Measurements from ENCODE around the gene BST2.

Gene BST2

GRCh38 chr19:17419621-17420474 is 14.4 kb upstream of the BST2 start, which contains the start of gene MVB12A:
Gene MVB12A, plus strand, starts transcription at chr19:17420047. Its CDS starts 89 bp downstream, at chr19:17420136.
- in situ Hi-C loops (cut with MboI; ENCODE audit: low sequenced_read_pairs): no loop called here

GRCh38 chr19:17419154-17419620 is 13.8 kb upstream of the BST2 start:
- in situ Hi-C loops (cut with MboI; ENCODE audit: low sequenced_read_pairs): no loop called here

DNA sequence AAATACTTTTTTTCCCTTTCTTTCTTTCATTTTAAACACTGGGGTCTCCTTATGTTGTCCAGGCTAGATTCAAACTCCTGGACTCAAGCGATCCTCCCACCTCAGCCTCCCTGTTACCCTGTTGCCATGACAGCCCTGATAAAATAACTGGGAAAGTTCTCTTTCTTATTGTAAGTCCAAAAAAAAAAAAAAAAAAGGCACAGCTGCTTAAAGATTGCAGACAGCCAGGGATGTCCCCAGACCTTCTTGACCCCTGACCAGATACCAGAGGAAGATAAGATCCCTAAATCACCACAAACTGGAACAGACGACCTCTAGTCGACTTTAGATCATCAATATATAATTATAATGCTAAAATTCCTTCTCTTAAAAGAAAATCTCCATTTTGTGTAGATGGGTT is 13.3 kb upstream of the BST2 start:
- in situ Hi-C loops (cut with MboI; ENCODE audit: low sequenced_read_pairs): no loop called here

DNA sequence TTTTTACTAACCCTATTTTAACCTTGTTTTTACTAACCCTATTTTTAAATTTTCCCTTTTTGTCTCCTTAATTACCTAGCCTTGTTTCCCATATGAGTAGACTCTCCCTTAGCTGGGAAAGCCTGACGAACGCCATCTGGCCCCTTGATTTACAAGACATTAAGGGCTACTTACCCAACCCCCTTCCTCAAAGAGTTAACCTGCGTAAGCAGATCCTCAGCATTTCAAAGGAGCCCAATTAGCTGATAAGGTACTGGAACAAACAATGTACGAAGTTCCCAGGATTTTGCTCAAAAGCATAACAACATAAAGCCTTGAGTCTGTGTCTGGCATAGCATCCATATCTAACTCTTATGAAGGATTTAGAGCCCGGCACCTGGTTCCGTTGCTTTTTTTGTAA is 9.7 kb upstream of the BST2 start:
- in situ Hi-C loops (cut with MboI; ENCODE audit: low sequenced_read_pairs): no loop called here

- in situ Hi-C loops (cut with MboI; ENCODE audit: low sequenced_read_pairs): no loop called here
Measured at GRCh38 chr19:17414097-17414496, 8.7 kb upstream of the BST2 start.

GRCh38 chr19:17411801-17412200 is 6.4 kb upstream of the BST2 start:
- in situ Hi-C loops (cut with MboI; ENCODE audit: low sequenced_read_pairs): no loop called here

DNA sequence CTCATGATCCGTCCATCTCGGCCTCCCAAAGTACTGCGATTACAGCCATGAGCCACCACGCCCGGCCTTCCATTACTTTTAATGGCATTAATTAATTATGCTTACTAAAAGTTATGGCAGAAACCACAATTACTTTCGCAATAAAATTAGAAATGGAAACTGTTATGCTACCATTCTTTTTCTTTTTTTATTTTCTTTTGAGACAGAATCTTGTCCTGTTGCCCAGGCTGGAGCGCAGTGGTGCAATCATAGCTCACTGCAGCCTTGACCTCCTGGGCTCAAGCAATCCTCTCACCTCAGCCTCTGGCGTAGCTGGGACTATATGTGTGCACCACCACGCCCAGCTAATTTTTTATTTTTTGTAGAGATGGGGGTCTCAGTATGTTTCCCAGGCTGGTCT is 4.6 kb upstream of the BST2 start:
- in situ Hi-C loops (cut with MboI; ENCODE audit: low sequenced_read_pairs): no loop called here

DNA sequence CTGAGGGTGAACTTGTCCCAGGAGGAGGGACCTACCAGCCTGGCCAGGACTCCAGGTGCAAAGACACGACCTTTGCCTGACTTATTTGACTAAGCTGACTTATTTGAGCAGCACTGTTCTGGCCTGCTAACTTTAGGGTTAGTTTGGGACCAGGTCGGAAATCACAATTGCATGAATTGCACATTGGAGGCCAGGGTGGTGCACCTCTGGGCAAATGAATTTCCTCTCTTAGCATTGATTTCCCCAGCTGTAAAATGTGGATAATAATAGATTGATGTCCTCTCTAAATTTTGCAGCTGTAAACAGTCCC is 1.4 kb upstream of the BST2 start:
- in situ Hi-C loops (cut with MboI; ENCODE audit: low sequenced_read_pairs): no loop called here

- in situ Hi-C loops (cut with MboI; ENCODE audit: low sequenced_read_pairs): no loop called here
Measured at GRCh38 chr19:17406046-17406886, 836 bp upstream of the BST2 start.

DNA sequence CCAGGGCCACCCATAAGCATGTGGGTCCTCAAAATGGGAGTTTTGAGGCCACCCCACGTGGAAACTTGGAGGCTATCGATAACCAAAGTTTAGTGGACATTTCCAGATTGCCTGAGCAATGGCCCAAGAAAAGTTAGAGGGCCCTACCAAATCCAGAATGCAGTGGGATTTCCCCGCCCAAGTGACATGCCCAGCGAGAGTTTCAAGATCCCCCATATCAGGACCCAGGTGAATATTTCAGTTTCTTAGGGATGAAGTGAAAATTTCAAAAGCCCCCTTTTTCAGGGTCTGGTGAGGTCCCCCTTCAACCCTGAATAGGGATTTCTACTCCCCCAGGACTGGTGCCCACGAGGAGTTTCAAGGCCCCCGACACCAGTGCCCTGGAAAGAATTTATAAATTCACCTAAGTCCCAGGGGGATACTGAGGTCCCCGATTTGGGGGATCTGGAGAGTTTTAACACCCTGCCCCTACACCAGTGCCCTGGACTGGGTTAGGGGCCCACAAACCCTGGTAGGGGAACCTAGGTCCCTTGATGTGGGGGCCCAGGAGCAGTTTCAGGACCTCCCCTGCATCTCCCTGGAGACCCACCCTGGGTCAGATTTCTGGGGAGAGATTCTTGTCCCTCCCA is 695 bp downstream of the BST2 start:
- in situ Hi-C loops (cut with MboI; ENCODE audit: low sequenced_read_pairs): no loop called here

DNA sequence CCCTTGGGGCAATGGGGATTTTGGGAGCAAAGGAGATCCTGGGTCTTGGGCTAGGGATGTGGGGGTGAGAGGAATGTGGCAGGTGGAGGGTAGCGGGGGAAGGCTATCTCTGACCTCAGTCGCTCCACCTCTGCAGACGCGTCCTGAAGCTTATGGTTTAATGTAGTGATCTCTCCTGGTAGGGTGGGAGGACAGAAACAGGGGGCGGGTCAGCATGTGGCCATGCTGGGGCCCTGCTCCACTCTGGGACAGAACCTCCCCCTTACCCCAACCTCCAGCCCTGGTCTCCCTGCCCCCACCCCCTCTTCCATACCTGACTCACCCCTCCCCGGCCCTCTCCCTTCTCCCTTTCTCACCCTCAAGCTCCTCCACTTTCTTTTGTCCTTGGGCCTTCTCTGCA is 1.4 kb downstream of the BST2 start:
- in situ Hi-C loops (cut with MboI; ENCODE audit: low sequenced_read_pairs): no loop called here

DNA sequence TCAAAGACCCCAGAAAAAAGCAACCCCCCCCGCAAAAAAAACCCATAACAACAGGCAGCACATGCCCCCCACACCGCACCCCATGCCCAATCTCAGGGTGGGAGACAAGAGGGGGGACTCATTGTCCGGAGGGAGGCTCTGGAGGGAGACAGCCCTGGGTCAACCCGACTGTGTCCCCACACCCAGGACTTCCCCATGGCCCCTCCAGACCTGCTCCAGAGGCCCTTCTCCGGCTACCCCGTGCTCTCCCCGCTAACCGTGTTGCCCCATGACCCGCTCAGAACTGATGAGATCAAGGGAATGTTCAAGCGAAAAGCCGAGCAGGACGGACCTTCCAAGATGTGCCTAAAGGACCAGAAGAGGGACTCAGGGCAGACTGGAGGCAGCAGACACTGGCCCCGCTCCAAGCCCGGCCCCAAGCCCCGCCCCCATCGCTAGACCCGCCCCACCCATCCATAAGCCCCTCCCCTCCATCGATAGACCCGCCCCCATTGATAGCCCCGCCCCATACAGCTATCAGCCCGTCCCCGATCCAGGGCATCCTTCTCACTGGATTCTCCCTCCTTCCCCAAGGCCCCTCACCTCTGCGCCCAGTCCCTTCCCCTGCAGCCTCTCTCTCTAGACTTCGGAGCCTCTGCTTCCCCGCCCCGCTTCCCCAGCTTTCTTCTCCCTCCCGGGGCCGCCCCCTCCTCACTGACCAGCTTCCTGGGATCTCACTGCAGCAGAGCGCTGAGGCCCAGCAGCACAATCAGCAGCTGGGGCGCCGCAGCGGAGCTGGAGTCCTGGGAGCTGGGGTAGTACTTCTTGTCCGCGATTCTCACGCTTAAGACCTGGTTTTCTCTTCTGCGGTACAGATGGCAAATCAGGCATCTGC is 2.2 kb downstream of the BST2 start:
- in situ Hi-C loops (cut with MboI; ENCODE audit: low sequenced_read_pairs): no loop called here

DNA sequence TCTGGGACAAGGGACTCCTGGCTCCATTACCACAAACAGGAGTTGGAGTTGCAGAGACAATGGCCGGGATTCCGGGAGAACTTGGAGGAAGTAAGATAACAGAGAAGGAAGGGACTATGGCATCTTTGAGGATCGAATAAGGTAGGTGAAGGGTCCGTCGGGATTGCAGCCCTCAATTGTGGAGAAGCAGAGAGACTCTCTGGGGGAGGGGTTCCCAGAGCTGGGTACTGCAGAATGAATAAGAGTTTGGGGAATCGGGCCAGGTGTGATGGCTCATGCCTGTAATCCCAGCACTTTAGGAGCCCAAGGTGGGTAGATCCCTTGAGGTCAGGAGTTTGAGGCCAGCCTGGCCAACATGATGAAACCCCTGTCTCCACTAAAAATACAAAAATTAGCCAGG is 3.8 kb downstream of the BST2 start:
- in situ Hi-C loops (cut with MboI; ENCODE audit: low sequenced_read_pairs): no loop called here

GRCh38 chr19:17398902-17399527 is 6.4 kb downstream of the BST2 start:
- in situ Hi-C loops (cut with MboI; ENCODE audit: low sequenced_read_pairs): no loop called here

GRCh38 chr19:17394891-17395415 is 10.5 kb downstream of the BST2 start:
- in situ Hi-C loops (cut with MboI; ENCODE audit: low sequenced_read_pairs): no loop called here

DNA sequence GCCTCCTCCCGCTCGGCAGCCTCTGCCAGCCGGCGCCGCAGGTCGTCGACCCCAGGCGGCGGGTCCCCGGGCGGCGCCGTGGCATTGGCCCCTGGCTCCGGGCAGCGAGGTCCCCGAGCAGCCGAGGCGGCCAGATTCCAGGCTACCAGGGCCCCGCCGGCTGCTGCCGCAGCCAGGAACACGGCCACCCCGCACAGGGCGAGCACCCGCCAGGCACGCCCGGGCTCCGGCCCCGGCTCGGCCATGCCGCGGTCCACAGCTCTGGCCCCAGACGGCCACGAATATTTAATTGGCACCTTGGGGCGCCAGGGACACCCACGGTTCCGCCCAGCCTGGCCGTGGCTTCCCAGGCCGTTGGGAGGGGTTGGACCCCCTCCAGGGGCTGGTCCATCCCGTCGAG is 11.5 kb downstream of the BST2 start, which contains the start of gene CCDC194:
TSS of gene CCDC194 (minus strand) at position 283 of the 400 bp plus-strand sequence. CDS start at position 245, 38 bp downstream.
- in situ Hi-C loops (cut with MboI; ENCODE audit: low sequenced_read_pairs): no loop called here

DNA sequence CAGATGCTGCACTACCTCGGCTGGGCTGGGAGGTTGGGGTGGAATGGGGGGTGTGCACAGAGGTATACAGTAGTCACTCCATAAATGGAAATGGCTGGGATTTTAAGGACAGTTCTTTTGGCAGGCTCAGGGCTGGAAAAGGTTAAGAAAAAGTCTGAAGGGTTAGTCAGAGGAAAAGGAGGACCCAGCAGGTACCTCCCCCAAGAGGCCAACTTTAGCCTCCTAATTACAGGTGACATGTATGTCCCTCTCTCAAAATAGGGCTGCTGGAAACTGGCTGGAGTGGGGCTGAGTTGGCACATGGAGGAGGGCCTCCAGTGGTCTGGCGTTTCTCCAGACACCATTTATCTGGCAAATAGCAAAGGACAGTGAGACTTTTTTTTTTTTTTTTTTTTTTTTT is 12.4 kb downstream of the BST2 start:
- in situ Hi-C loops (cut with MboI; ENCODE audit: low sequenced_read_pairs): no loop called here

GRCh38 chr19:17391371-17392151 is 13.9 kb downstream of the BST2 start:
- in situ Hi-C loops (cut with MboI; ENCODE audit: low sequenced_read_pairs): no loop called here
